Endodermal cell (in vitro differentiated cells): ENCODE measurements around the gene EXOC8. TPM values are rescaled to one million over a fixed set of nuclear protein-coding genes. Genes with fewer than 3 reads are reported as not detected.

Experiments
- DNase-seq: peaks from one replicate; pipeline ENCODE4 v3.0.0-alpha.2; 2017
- H3K27ac ChIP-seq: 2 replicates; pipeline ENCODE4 v1.5.1; 2013; ENCODE audit warnings: mild to moderate bottlenecking, low read depth, low read length, moderate library complexity
- H3K27me3 ChIP-seq: 2 replicates; pipeline ENCODE4 v1.6.1; 2013; ENCODE audit warnings: mild to moderate bottlenecking, low read length, moderate library complexity; ENCODE audit not compliant: insufficient read depth, control insufficient read depth, poor library complexity, severe bottlenecking
- H3K36me3 ChIP-seq: 2 replicates; pipeline ENCODE4 v1.7.0; 2013; ENCODE audit warnings: mild to moderate bottlenecking, low read length, moderate library complexity; ENCODE audit not compliant: control insufficient read depth, insufficient read depth
- H3K4me1 ChIP-seq: one replicate; pipeline ENCODE4 v1.7.0; 2013; ENCODE audit warnings: low read length; ENCODE audit not compliant: control insufficient read depth, insufficient read depth
- H3K4me3 ChIP-seq: 2 replicates; pipeline ENCODE4 v1.5.1; 2013; ENCODE audit warnings: mild to moderate bottlenecking, low read length, moderate library complexity
- H3K9ac ChIP-seq: 2 replicates; pipeline ENCODE4 v1.6.1; 2013; ENCODE audit warnings: mild to moderate bottlenecking, low read length, moderate library complexity; ENCODE audit not compliant: poor library complexity, severe bottlenecking; ENCODE audit errors: extremely low read depth
- H3K9me3 ChIP-seq: 2 replicates; pipeline ENCODE4 v1.6.1; 2013; ENCODE audit warnings: mild to moderate bottlenecking, low read length, moderate library complexity; ENCODE audit not compliant: control insufficient read depth
- H3K27ac Mint-ChIP-seq: 2 replicates; pipeline ENCODE4 v1.8.0; 2020; ENCODE audit warnings: mixed read lengths
- H3K27me3 Mint-ChIP-seq: 2 replicates; pipeline ENCODE4 v1.8.0; 2021; ENCODE audit warnings: mild to moderate bottlenecking, mixed read lengths; ENCODE audit not compliant: insufficient read depth
- H3K36me3 Mint-ChIP-seq: 2 replicates; pipeline ENCODE4 v1.8.0; 2020; ENCODE audit warnings: low read depth, mixed read lengths
- H3K4me1 Mint-ChIP-seq: 2 replicates; pipeline ENCODE4 v1.8.0; 2020; ENCODE audit warnings: mixed read lengths
- H3K4me3 Mint-ChIP-seq: 2 replicates; pipeline ENCODE4 v1.8.0; 2020; ENCODE audit warnings: mild to moderate bottlenecking, moderate library complexity, mixed read lengths
- H3K9me3 Mint-ChIP-seq: 2 replicates; pipeline ENCODE4 v1.8.0; 2020; ENCODE audit warnings: mild to moderate bottlenecking, mixed read lengths
- WGBS, 2 experiments: methylation state at CpG; one replicate each; pipeline versions ENCODE4 v1.1.5 to v1.1.7; 2013; ENCODE audit warnings: missing lambda C conversion rate in 2 of 2, mixed read lengths in 1 of 2; ENCODE audit not compliant: insufficient coverage in 1 of 2, insufficient read length in 1 of 2; 5-methylcytosine and 5-hydroxymethylcytosine counted together
- total RNA-seq, 2 donors: library from RNA; stranded (reverse); fragmentation: NEBNext Ultra II Directional in 1 of 2; extraction: Animal tissue kit (Norgen Biotek cat#: 25700) in 1 of 2; gene quantifications; 2 replicates in 1 of 2; 3 replicates in 1 of 2; pipeline ENCODE4 v1.2.1, GENCODE V29; 2021
- TF ChIP-seq, protein P1 (sequence below): fragments of 200-600 bp; sonication (generic); conservative IDR thresholded peaks from 2 replicates; pipeline ENCODE4 v1.5.0; 2021; ENCODE audit warnings: antibody characterized with exemption, mild to moderate bottlenecking

The EXOC8 gene
- total RNA-seq, 2 donors from 2014 or later, result 9.9 to 13.1 TPM

GRCh38 chr1:231384696-231385415 is 47.2 kb upstream of the EXOC8 start:
- Mint-ChIP-seq H3K4me1 (peaks cover 10% of the 10 kb centered on the region), H3K36me3 (no peaks in the 10 kb centered on the region), H3K27ac (no peak overlapping the region), H3K4me3 (no peak overlapping the region), H3K27me3 (no peaks in the 10 kb centered on the region), H3K9me3 (no peaks in the 10 kb centered on the region)
- Histone ChIP-seq H3K36me3 (no peaks in the 10 kb centered on the region), H3K4me3 (no peak overlapping the region), H3K9me3 (no peaks in the 10 kb centered on the region), H3K27ac (no peak overlapping the region), H3K4me1 (no peaks in the 10 kb centered on the region), H3K9ac (no peak overlapping the region), H3K27me3 (no peaks in the 10 kb centered on the region)
- 90 to 97% methylated on average over 6 of the region's 6 CpGs for WGBS, 2 experiments
- TF ChIP-seq, protein P1, sequence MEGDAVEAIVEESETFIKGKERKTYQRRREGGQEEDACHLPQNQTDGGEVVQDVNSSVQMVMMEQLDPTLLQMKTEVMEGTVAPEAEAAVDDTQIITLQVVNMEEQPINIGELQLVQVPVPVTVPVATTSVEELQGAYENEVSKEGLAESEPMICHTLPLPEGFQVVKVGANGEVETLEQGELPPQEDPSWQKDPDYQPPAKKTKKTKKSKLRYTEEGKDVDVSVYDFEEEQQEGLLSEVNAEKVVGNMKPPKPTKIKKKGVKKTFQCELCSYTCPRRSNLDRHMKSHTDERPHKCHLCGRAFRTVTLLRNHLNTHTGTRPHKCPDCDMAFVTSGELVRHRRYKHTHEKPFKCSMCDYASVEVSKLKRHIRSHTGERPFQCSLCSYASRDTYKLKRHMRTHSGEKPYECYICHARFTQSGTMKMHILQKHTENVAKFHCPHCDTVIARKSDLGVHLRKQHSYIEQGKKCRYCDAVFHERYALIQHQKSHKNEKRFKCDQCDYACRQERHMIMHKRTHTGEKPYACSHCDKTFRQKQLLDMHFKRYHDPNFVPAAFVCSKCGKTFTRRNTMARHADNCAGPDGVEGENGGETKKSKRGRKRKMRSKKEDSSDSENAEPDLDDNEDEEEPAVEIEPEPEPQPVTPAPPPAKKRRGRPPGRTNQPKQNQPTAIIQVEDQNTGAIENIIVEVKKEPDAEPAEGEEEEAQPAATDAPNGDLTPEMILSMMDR, result no peak
- no peak for DNase-seq

DNA sequence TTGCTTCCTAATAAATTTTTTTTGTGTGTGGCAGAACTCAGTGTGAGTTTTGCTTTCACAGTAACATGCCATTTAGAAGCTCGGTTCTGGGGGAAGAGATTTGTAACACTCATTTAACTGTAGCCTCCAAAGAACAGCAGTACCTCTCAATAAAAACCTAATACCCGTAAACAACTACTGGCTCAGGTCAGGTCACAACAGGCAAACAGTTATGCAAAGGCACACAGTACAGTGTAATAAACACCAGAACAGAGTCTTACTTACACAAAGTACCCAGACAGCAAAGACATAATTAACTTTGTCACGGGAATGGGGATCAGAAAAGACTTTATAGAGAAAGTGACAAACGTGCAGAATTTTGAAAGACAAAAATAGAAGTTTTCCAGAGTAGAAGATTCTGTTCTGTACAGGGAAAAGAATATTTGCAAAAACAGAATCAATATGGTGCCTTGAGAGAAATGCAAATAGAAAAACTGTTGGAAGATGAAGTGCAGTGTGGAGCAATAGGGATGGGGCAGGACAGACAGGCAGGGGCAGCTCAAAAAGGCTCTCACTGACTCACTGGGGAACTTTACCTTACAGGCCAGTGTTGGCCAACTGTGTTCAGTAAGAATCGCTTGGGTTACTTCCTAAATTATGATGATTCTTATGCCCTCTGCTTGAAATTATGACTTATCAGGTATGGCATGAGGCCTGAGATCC is 45.7 kb upstream of the EXOC8 start:
- 91 to 93% methylated on average over 3 to 5 of the region's 5 CpGs for WGBS, 2 experiments
- H3K4me1 Mint-ChIP-seq, result peaks cover 16% of the 10 kb centered on the region
- H3K9me3 Mint-ChIP-seq, result no peaks in the 10 kb centered on the region
- no peaks in the 10 kb centered on the region for H3K36me3 ChIP-seq
- H3K4me3 Mint-ChIP-seq, result no peak overlapping the region
- H3K27me3 Mint-ChIP-seq, result no peaks in the 10 kb centered on the region
- no peaks in the 10 kb centered on the region for H3K4me1 ChIP-seq
- H3K27ac Mint-ChIP-seq, result no peak overlapping the region
- H3K9ac ChIP-seq, result no peak overlapping the region
- H3K36me3 Mint-ChIP-seq, result no peaks in the 10 kb centered on the region
- no peak overlapping the region for H3K4me3 ChIP-seq
- H3K9me3 ChIP-seq, result no peaks in the 10 kb centered on the region
- H3K27me3 ChIP-seq, result no peaks in the 10 kb centered on the region
- TF ChIP-seq, protein P1, result no peak
- DNase-seq, result no peak
- H3K27ac ChIP-seq, result no peak overlapping the region

DNA sequence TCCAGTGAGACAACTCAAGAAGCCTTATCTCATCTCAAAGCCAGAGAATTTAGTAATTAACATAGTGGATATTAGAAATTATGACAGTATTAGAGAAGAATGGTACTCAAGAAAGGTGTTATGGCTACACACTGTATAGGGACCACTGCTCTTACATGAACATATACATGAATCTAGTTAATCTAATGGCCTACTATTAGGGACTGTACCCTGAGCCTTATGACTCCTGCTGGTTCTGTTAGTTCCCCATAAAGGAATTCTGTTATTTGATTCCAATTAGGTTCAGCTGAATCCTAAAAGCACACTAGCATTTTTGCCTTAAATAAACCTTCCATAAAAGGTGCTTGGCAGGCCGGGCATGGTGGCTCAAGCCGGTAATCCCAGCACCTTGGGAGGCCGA is 44.8 kb upstream of the EXOC8 start:
- Mint-ChIP-seq H3K4me3 (no peak overlapping the region), H3K9me3 (no peaks in the 10 kb centered on the region), H3K36me3 (no peaks in the 10 kb centered on the region), H3K4me1 (peaks cover 19% of the 10 kb centered on the region), H3K27ac (no peak overlapping the region), H3K27me3 (no peaks in the 10 kb centered on the region)
- TF ChIP-seq, protein P1, result no peak
- WGBS, 2 experiments, result 95% methylated on average over 3 of the region's 3 CpGs; no CpG with 5 or more reads in 1 of the 2 experiments
- H3K36me3 ChIP-seq, result no peaks in the 10 kb centered on the region
- no peak overlapping the region for H3K9ac ChIP-seq
- no peak for DNase-seq
- H3K27ac ChIP-seq, result no peak overlapping the region
- peaks cover 4% of the 10 kb centered on the region for H3K4me1 ChIP-seq
- no peaks in the 10 kb centered on the region for H3K27me3 ChIP-seq
- no peak overlapping the region for H3K4me3 ChIP-seq
- no peaks in the 10 kb centered on the region for H3K9me3 ChIP-seq
